ENCODE data around the gene HTR3A.
"Not testable (repeated sequence)": the region's sequence is repeated elsewhere in the genome, so short reads cannot be mapped to it uniquely, and the experiment has no call there.

HTR3A gene

GRCh38 chr11:113974741-113975470, at the start of gene HTR3A:
Gene HTR3A (plus strand): TSS chr11:113975108. CDS start chr11:113975326, 218 bp downstream.
- in situ Hi-C loops (cut with MboI; ENCODE audit: low sequenced_read_pairs): no loop called here

- in situ Hi-C loops (cut with MboI; ENCODE audit: low sequenced_read_pairs): no loop called here
Observed at GRCh38 chr11:113926273-113927197, 48.4 kb upstream of the HTR3A start.

- in situ Hi-C loops (cut with MboI; ENCODE audit: low sequenced_read_pairs): no loop called here
Observed at GRCh38 chr11:113928311-113928710, 46.6 kb upstream of the HTR3A start.

GRCh38 chr11:113932788-113933187, 42.1 kb upstream of the HTR3A start:
- in situ Hi-C loops (cut with MboI; ENCODE audit: low sequenced_read_pairs): no loop called here

- in situ Hi-C loops (cut with MboI; ENCODE audit: low sequenced_read_pairs): not testable (repeated sequence)
Observed at GRCh38 chr11:113934193-113934592, 40.7 kb upstream of the HTR3A start.

- in situ Hi-C loops (cut with MboI; ENCODE audit: low sequenced_read_pairs): no loop called here
Observed at GRCh38 chr11:113934761-113935160, 40.1 kb upstream of the HTR3A start.

- in situ Hi-C loops (cut with MboI; ENCODE audit: low sequenced_read_pairs): no loop called here
Observed at GRCh38 chr11:113935858-113936257, 39.0 kb upstream of the HTR3A start.

GRCh38 chr11:113937918-113938317, 37.0 kb upstream of the HTR3A start:
- in situ Hi-C loops (cut with MboI; ENCODE audit: low sequenced_read_pairs): no loop called here

GRCh38 chr11:113942256-113942655, 32.7 kb upstream of the HTR3A start:
- in situ Hi-C loops (cut with MboI; ENCODE audit: low sequenced_read_pairs): no loop called here

GRCh38 chr11:113946162-113946561, 28.7 kb upstream of the HTR3A start:
- in situ Hi-C loops (cut with MboI; ENCODE audit: low sequenced_read_pairs): not testable (repeated sequence)

GRCh38 chr11:113947994-113948393, 26.9 kb upstream of the HTR3A start:
- in situ Hi-C loops (cut with MboI; ENCODE audit: low sequenced_read_pairs): no loop called here

- in situ Hi-C loops (cut with MboI; ENCODE audit: low sequenced_read_pairs): no loop called here
Observed at GRCh38 chr11:113949891-113950290, 25.0 kb upstream of the HTR3A start.

- in situ Hi-C loops (cut with MboI; ENCODE audit: low sequenced_read_pairs): no loop called here
Observed at GRCh38 chr11:113951537-113951936, 23.4 kb upstream of the HTR3A start.

GRCh38 chr11:113952070-113952469, 22.8 kb upstream of the HTR3A start:
- in situ Hi-C loops (cut with MboI; ENCODE audit: low sequenced_read_pairs): no loop called here

GRCh38 chr11:113952588-113952987, 22.3 kb upstream of the HTR3A start:
- in situ Hi-C loops (cut with MboI; ENCODE audit: low sequenced_read_pairs): no loop called here

GRCh38 chr11:113954235-113954634, 20.7 kb upstream of the HTR3A start:
- in situ Hi-C loops (cut with MboI; ENCODE audit: low sequenced_read_pairs): no loop called here

- in situ Hi-C loops (cut with MboI; ENCODE audit: low sequenced_read_pairs): no loop called here
Observed at GRCh38 chr11:113956986-113957385, 17.9 kb upstream of the HTR3A start.

GRCh38 chr11:113960702-113961330, 14.1 kb upstream of the HTR3A start:
- in situ Hi-C loops (cut with MboI; ENCODE audit: low sequenced_read_pairs): no loop called here

- in situ Hi-C loops (cut with MboI; ENCODE audit: low sequenced_read_pairs): no loop called here
Observed at GRCh38 chr11:113967361-113967760, 7.5 kb upstream of the HTR3A start.

- in situ Hi-C loops (cut with MboI; ENCODE audit: low sequenced_read_pairs): no loop called here
Observed at GRCh38 chr11:113971506-113972195, 3.3 kb upstream of the HTR3A start.

GRCh38 chr11:113977071-113977490, 2.2 kb downstream of the HTR3A start:
- in situ Hi-C loops (cut with MboI; ENCODE audit: low sequenced_read_pairs): no loop called here
